ENCODE results near the gene PEAR1. TPM values are rescaled to one million over a fixed set of nuclear protein-coding genes. Genes with fewer than 3 reads are reported as not detected.

Gene PEAR1
- total RNA-seq, 1 experiment from 2014 or later: 3.1 TPM

GRCh38 chr1:156860628-156861423, 32.7 kb upstream of the PEAR1 start, which contains the start of gene NTRK1:
Gene NTRK1, plus strand, starts transcription at chr1:156860865. Its CDS starts 70 bp downstream, at chr1:156860935.
- no peak for DNase-seq (ENCODE audit: low spot score)

GRCh38 chr1:156862584-156862983, 30.9 kb upstream of the PEAR1 start:
- DNase-seq (ENCODE audit: low spot score): no peak

- DNase-seq (ENCODE audit: low spot score): no peak
Observed at GRCh38 chr1:156862997-156863599, 30.4 kb upstream of the PEAR1 start.

- DNase-seq (ENCODE audit: low spot score): no peak
Observed at GRCh38 chr1:156863631-156864030, 29.9 kb upstream of the PEAR1 start.

- DNase-seq (ENCODE audit: low spot score): no peak
Observed at GRCh38 chr1:156864796-156865195, 28.7 kb upstream of the PEAR1 start.

- no peak for DNase-seq (ENCODE audit: low spot score)
Observed at GRCh38 chr1:156865258-156865657, 28.3 kb upstream of the PEAR1 start.

GRCh38 chr1:156865865-156866248, 27.7 kb upstream of the PEAR1 start:
- no peak for DNase-seq (ENCODE audit: low spot score)

- no peak for DNase-seq (ENCODE audit: low spot score)
Observed at GRCh38 chr1:156866249-156866909, 27.1 kb upstream of the PEAR1 start.

GRCh38 chr1:156868341-156868740, 25.2 kb upstream of the PEAR1 start:
- DNase-seq (ENCODE audit: low spot score): no peak

- no peak for DNase-seq (ENCODE audit: low spot score)
Observed at GRCh38 chr1:156869455-156869854, 24.1 kb upstream of the PEAR1 start.

- DNase-seq (ENCODE audit: low spot score): no peak
Observed at GRCh38 chr1:156873659-156874058, 19.9 kb upstream of the PEAR1 start.

- no peak for DNase-seq (ENCODE audit: low spot score)
Observed at GRCh38 chr1:156874142-156874541, 19.4 kb upstream of the PEAR1 start.

- no peak for DNase-seq (ENCODE audit: low spot score)
Observed at GRCh38 chr1:156874572-156875340, 18.8 kb upstream of the PEAR1 start.

- DNase-seq (ENCODE audit: low spot score): no peak
Observed at GRCh38 chr1:156875341-156875615, 18.2 kb upstream of the PEAR1 start.

- no peak for DNase-seq (ENCODE audit: low spot score)
Observed at GRCh38 chr1:156876281-156876680, 17.2 kb upstream of the PEAR1 start.

GRCh38 chr1:156877433-156878170, 15.9 kb upstream of the PEAR1 start:
- DNase-seq (ENCODE audit: low spot score): no peak

- DNase-seq (ENCODE audit: low spot score): no peak
Observed at GRCh38 chr1:156879876-156880275, 13.6 kb upstream of the PEAR1 start.

- DNase-seq (ENCODE audit: low spot score): no peak
Observed at GRCh38 chr1:156880473-156880872, 13.0 kb upstream of the PEAR1 start.

GRCh38 chr1:156881101-156881500, 12.4 kb upstream of the PEAR1 start:
- DNase-seq (ENCODE audit: low spot score): no peak

- DNase-seq (ENCODE audit: low spot score): no peak
Observed at GRCh38 chr1:156881663-156882062, 11.9 kb upstream of the PEAR1 start.

GRCh38 chr1:156882543-156882942, 11.0 kb upstream of the PEAR1 start:
- no peak for DNase-seq (ENCODE audit: low spot score)

GRCh38 chr1:156883919-156884318, 9.6 kb upstream of the PEAR1 start:
- no peak for DNase-seq (ENCODE audit: low spot score)

All from A172 (cell line).